Placental epithelial cell (primary cell): ENCODE data around the gene GPR156. TPM values are rescaled to one million over a fixed set of nuclear protein-coding genes. Genes with fewer than 3 reads are reported as not detected.

Source experiments
- small RNA-seq: library from RNA; depleted of rRNA; stranded (forward); fragments of <200 nt; gene quantifications from one replicate; pipeline ENCODE3, GENCODE V24; 2012
- total RNA-seq: library from RNA; depleted of rRNA; stranded (reverse); fragments of >200 nt; gene quantifications from 2 replicates; pipeline ENCODE4 v1.2.3, GENCODE V29; 2012

Gene GPR156
- total RNA-seq, result 1.2 and 1.6 TPM in 2 replicates

DNA sequence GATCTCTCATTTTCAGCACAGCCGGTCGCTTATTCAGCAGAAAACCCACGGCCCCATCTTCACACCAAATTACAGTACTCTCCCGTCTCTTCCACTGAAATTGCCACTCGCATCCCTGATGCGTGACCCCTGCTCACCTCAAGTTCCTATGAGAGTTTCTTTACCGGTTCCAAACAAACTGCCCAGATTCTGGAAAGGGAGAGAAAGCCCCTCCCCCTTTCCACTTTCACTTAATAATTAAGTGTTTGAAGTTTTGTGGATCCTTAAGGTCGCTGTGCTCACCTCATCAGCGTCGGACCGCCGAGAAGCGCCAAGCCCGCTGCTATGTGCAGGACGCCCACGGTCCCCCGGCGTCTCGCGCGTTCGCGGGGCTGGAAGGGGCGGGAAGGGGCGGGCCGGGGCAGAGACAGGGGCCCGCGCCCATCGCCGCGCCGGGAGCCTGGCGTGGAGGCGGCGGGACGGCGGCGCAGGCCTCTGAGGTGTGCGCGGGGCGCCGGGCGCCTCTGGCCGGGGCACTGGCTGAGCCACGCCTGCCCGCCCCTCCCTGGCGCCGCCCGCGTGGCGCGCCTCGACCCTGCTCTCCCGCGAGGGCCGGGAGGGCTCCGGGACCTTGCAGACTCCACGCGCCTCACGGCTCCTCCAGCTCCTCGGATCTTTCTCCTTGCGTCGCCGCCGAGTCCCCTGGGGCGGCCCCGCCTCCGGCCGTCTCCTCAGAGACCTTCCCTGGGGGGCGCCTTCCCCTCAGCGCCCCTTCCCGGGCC, at the start of gene GPR156:
Gene GPR156, minus strand, starts transcription at position 476 of the 761 bp plus-strand sequence. CDS start 41,124 bp downstream, outside the sequence.

Small RNA genes within 50 kb of the gene (small RNA-seq; reads per million reads assigned to genes)
- gene RF00019 (not detected), gene RN7SL397P (not detected)

Other genes with a start within 250 kb of the GPR156 start
- gene GSK3B, start 190.8 kb downstream of the GPR156 start, total RNA-seq, result 79.7 and 96.7 TPM in 2 replicates
- 13.7 and 22.4 TPM in 2 replicates for gene LRRC58, start 64.1 kb upstream of the GPR156 start, total RNA-seq
- gene FSTL1, start 165.8 kb upstream of the GPR156 start, total RNA-seq, result 985 and 1,689 TPM in 2 replicates